G401.6 (cell line): ENCODE measurements around the gene C16orf74.

Experiments
- FAIRE-seq: peaks from 2 replicates; lab custom pipeline; 2012; peaks lifted over from hg19 to GRCh38; lab: Jason Lieb, UNC

The C16orf74 gene

GRCh38 chr16:85717393-85718152 is 33.3 kb downstream of the C16orf74 start:
- FAIRE-seq, result peak; percentile 30

- FAIRE-seq, result no peak
Measured at GRCh38 chr16:85716680-85717038, 34.2 kb downstream of the C16orf74 start.

GRCh38 chr16:85716022-85716679 is 34.7 kb downstream of the C16orf74 start:
- FAIRE-seq, result no peak

GRCh38 chr16:85715169-85716021 is 35.5 kb downstream of the C16orf74 start:
- no peak for FAIRE-seq

- FAIRE-seq, result no peak
Measured at GRCh38 chr16:85712801-85713200, 38.1 kb downstream of the C16orf74 start.

GRCh38 chr16:85711982-85712587 is 38.8 kb downstream of the C16orf74 start:
- FAIRE-seq, result no peak

GRCh38 chr16:85710732-85711131 is 40.2 kb downstream of the C16orf74 start:
- no peak for FAIRE-seq

- FAIRE-seq, result no peak
Measured at GRCh38 chr16:85709766-85710585, 40.9 kb downstream of the C16orf74 start.

- FAIRE-seq, result no peak
Measured at GRCh38 chr16:85708338-85708737, 42.6 kb downstream of the C16orf74 start.

GRCh38 chr16:85707528-85708095 is 43.3 kb downstream of the C16orf74 start:
- FAIRE-seq, result no peak

GRCh38 chr16:85706449-85707034 is 44.4 kb downstream of the C16orf74 start:
- no peak for FAIRE-seq

- no peak for FAIRE-seq
Measured at GRCh38 chr16:85704900-85705846, 45.7 kb downstream of the C16orf74 start.

- FAIRE-seq, result no peak
Measured at GRCh38 chr16:85704011-85704410, 46.9 kb downstream of the C16orf74 start.

GRCh38 chr16:85699628-85700027 is 51.3 kb downstream of the C16orf74 start:
- no peak for FAIRE-seq

GRCh38 chr16:85698935-85699558 is 51.8 kb downstream of the C16orf74 start:
- no peak for FAIRE-seq

- no peak for FAIRE-seq
Measured at GRCh38 chr16:85698459-85698891, 52.4 kb downstream of the C16orf74 start.

GRCh38 chr16:85697431-85697830 is 53.5 kb downstream of the C16orf74 start:
- FAIRE-seq, result no peak

- no peak for FAIRE-seq
Measured at GRCh38 chr16:85696781-85697180, 54.1 kb downstream of the C16orf74 start.
